GM12874 (cell line): Measurements from ENCODE around the gene SEMA4D.

Experiments used
- CTCF ChIP-seq: IDR thresholded peaks from 2 replicates; pipeline ENCODE4 v1.5.1; 2011; ENCODE audit warnings: low read depth, mild to moderate bottlenecking, control low read depth, low read length, moderate library complexity; ENCODE audit not compliant: insufficient read depth

The SEMA4D gene

GRCh38 chr9:89365532-89365912 is 132.4 kb downstream of the SEMA4D start:
- no peak for TF ChIP-seq CTCF

GRCh38 chr9:89364666-89365531 is 133.0 kb downstream of the SEMA4D start:
- TF ChIP-seq CTCF = no peak

GRCh38 chr9:89363921-89364665 is 133.8 kb downstream of the SEMA4D start:
- no peak for TF ChIP-seq CTCF

- TF ChIP-seq CTCF = no peak
Observed at GRCh38 chr9:89363311-89363670, 134.6 kb downstream of the SEMA4D start.

GRCh38 chr9:89362647-89363310 is 135.1 kb downstream of the SEMA4D start:
- no peak for TF ChIP-seq CTCF

GRCh38 chr9:89361816-89362646 is 135.9 kb downstream of the SEMA4D start:
- TF ChIP-seq CTCF = no peak
